K562 (cell line): ENCODE results near the gene LYPD6B. TPM values are rescaled to one million over a fixed set of nuclear protein-coding genes. Genes with fewer than 3 reads are reported as not detected.

Experiments
- FOXK2 ChIP-seq, 2 experiments: fragments of 450-650 bp; IDR thresholded peaks in 1 of 2; conservative IDR thresholded peaks in 1 of 2; 2 replicates each; pipeline ENCODE4 v1.6.1; 2016; ENCODE audit warnings: low read depth in 2 of 2, mild to moderate bottlenecking in 1 of 2
- MGA ChIP-seq: fragments of 450-650 bp; IDR thresholded peaks from 2 replicates; pipeline ENCODE4 v1.6.1; 2016; ENCODE audit warnings: mild to moderate bottlenecking, moderate library complexity
- polyA plus RNA-seq, 8 experiments: library from polyadenylated mRNA; depleted of rRNA in 4 of 8; stranded (reverse) in 5 of 8; unstranded in 3 of 8; fragments of >200 nt; fragmentation: Nextera tagmentation in 2 of 8; fragmentation: Illumina TruSeq in 1 of 8; extraction: Ambion mirVana in 2 of 8; extraction: Trizol in 1 of 8; gene quantifications; 2 replicates each; pipeline versions ENCODE4 v1.2.1 to v1.2.3, GENCODE V29; 2011 to 2014; ENCODE audit warnings: inconsistent platforms in 1 of 8, missing spikeins in 1 of 8
- total RNA-seq, 7 experiments: library from RNA; depleted of rRNA in 6 of 7; stranded (reverse); fragments of >200 nt in 6 of 7; fragmentation: Illumina TruSeq in 2 of 7; extraction: Trizol in 2 of 7; gene quantifications; 2 replicates each; pipeline versions ENCODE4 v1.2.1 to v1.2.3, GENCODE V29; 2011 to 2021; ENCODE audit warnings: low replicate concordance in 1 of 7

Gene LYPD6B
- total and polyA plus RNA-seq, 9 of the 15 experiments (the other 6 are each of a cell fraction or from before 2014, with no cell fraction given), result not detected

GRCh38 chr2:149161481-149162225, 123.2 kb downstream of the LYPD6B start (continued):
- TF ChIP-seq MGA (no peak), FOXK2 (conservative IDR thresholded peaks at IDR 0.05 in 1 of 2, IDR thresholded peaks at IDR 0.05 in 1 of 2; ENCODE audit: low read depth in 2 of 2) (no peak)
